Liver (tissue), 9 donors: ENCODE results near the gene CAPRIN1. TPM values are rescaled to one million over a fixed set of nuclear protein-coding genes. Genes with fewer than 3 reads are reported as not detected.

Source experiments
- DNase-seq: peaks from one replicate; pipeline ENCODE4 v3.0.0-alpha.2; 2017; ENCODE audit warnings: low spot score
- H3K27ac ChIP-seq, 2 donors: one replicate each; pipeline ENCODE4 v1.7.0; 2013; ENCODE audit warnings: inconsistent platforms in 2 of 2, low read length in 2 of 2, control low read depth in 1 of 2, low read depth in 1 of 2, mild to moderate bottlenecking in 1 of 2
- H3K27me3 ChIP-seq, 4 donors: one replicate each; pipeline versions ENCODE4 v1.6.1 to v1.7.0; 2013; ENCODE audit warnings: low read length in 3 of 4, inconsistent platforms in 1 of 4, mild to moderate bottlenecking in 1 of 4, moderate library complexity in 1 of 4; ENCODE audit not compliant: control insufficient read depth in 4 of 4, insufficient read depth in 4 of 4
- H3K36me3 ChIP-seq, 4 donors: one replicate each; pipeline versions ENCODE4 v1.6.1 to v1.7.0; 2013; ENCODE audit warnings: low read length in 3 of 4, mild to moderate bottlenecking in 3 of 4, low read depth in 1 of 4, moderate library complexity in 1 of 4; ENCODE audit not compliant: control insufficient read depth in 4 of 4, insufficient read depth in 3 of 4
- H3K4me1 ChIP-seq, 4 donors: one replicate each; pipeline versions ENCODE4 v1.6.1 to v1.7.0; 2013; ENCODE audit warnings: low read length in 3 of 4, mild to moderate bottlenecking in 3 of 4, moderate library complexity in 1 of 4; ENCODE audit not compliant: control insufficient read depth in 4 of 4, insufficient read depth in 4 of 4
- H3K4me3 ChIP-seq, 3 donors: one replicate each; pipeline versions ENCODE4 v1.6.1 to v1.7.0; 2013; ENCODE audit warnings: low read length in 3 of 3, control low read depth in 1 of 3, low read depth in 1 of 3, mild to moderate bottlenecking in 1 of 3
- H3K9ac ChIP-seq, 2 donors: one replicate each; pipeline ENCODE4 v1.7.0; 2013; ENCODE audit warnings: low read length in 2 of 2, mild to moderate bottlenecking in 2 of 2, moderate library complexity in 2 of 2, control low read depth in 1 of 2, low read depth in 1 of 2
- H3K9me3 ChIP-seq, 4 donors: one replicate each; pipeline versions ENCODE4 v1.6.1 to v1.7.0; 2013; ENCODE audit warnings: low read length in 3 of 4; ENCODE audit not compliant: control insufficient read depth in 4 of 4
- EGR1 ChIP-seq, 2 donors: IDR thresholded peaks; 2 replicates each; pipeline ENCODE4 v1.6.1; 2016 to 2018; ENCODE audit warnings: antibody characterized with exemption in 2 of 2, low read depth in 2 of 2
- FOXA2 ChIP-seq: IDR thresholded peaks from 2 replicates; pipeline ENCODE4 v1.6.1; 2016; ENCODE audit warnings: antibody characterized with exemption
- GABPA ChIP-seq, 2 donors: IDR thresholded peaks in 1 of 2; conservative IDR thresholded peaks in 1 of 2; 2 replicates each; pipeline ENCODE4 v1.6.1; 2016; ENCODE audit warnings: antibody characterized with exemption in 2 of 2, mild to moderate bottlenecking in 1 of 2, moderate library complexity in 1 of 2
- HNF4A ChIP-seq, 2 donors: conservative IDR thresholded peaks; 2 replicates each; pipeline ENCODE4 v1.6.1; 2016; ENCODE audit warnings: antibody characterized with exemption in 2 of 2, mild to moderate bottlenecking in 2 of 2
- HNF4G ChIP-seq: IDR thresholded peaks from 2 replicates; pipeline ENCODE4 v1.6.1; 2016; ENCODE audit warnings: antibody characterized with exemption
- JUND ChIP-seq, 2 donors: IDR thresholded peaks; 2 replicates each; pipeline ENCODE4 v1.6.1; 2016; ENCODE audit warnings: antibody characterized with exemption in 2 of 2
- MAX ChIP-seq: IDR thresholded peaks from 2 replicates; pipeline ENCODE4 v1.6.1; 2016; ENCODE audit warnings: antibody characterized with exemption
- NR2F2 ChIP-seq: IDR thresholded peaks from 2 replicates; pipeline ENCODE4 v1.6.1; 2016; ENCODE audit warnings: antibody characterized with exemption
- RAD21 ChIP-seq, 2 donors: IDR thresholded peaks; 2 replicates each; pipeline ENCODE4 v1.6.1; 2016; ENCODE audit warnings: antibody characterized with exemption in 2 of 2, mild to moderate bottlenecking in 2 of 2
- REST ChIP-seq: IDR thresholded peaks from 2 replicates; pipeline ENCODE4 v1.6.1; 2016; ENCODE audit warnings: antibody characterized with exemption, mild to moderate bottlenecking
- RXRA ChIP-seq, 2 donors: IDR thresholded peaks; 2 replicates each; pipeline ENCODE4 v1.6.1; 2017 to 2018; ENCODE audit warnings: antibody characterized with exemption in 2 of 2, mild to moderate bottlenecking in 1 of 2
- SP1 ChIP-seq: IDR thresholded peaks from 2 replicates; pipeline ENCODE4 v1.6.1; 2018; ENCODE audit warnings: antibody characterized with exemption, mild to moderate bottlenecking
- TAF1 ChIP-seq: conservative IDR thresholded peaks from 2 replicates; pipeline ENCODE4 v1.6.1; 2016; ENCODE audit warnings: antibody characterized with exemption, mild to moderate bottlenecking
- YY1 ChIP-seq: IDR thresholded peaks from 2 replicates; pipeline ENCODE4 v1.6.1; 2016; ENCODE audit warnings: antibody characterized with exemption, mild to moderate bottlenecking
- WGBS: extraction: QIAGEN DNeasy Blood & Tissue Kit; methylation state at CpG from one replicate; pipeline ENCODE4 v1.1.7; 2013; 5-methylcytosine and 5-hydroxymethylcytosine counted together
- polyA plus RNA-seq, 2 donors: library from polyadenylated mRNA; stranded (reverse) in 1 of 2; unstranded in 1 of 2; fragments of 200-250 nt in 1 of 2; fragments of >200 nt in 1 of 2; fragmentation: Nextera tagmentation in 1 of 2; extraction: Ambion mirVana in 1 of 2; gene quantifications; one replicate each; pipeline versions ENCODE4 v1.2.1 to v1.2.3, GENCODE V29; 2013 to 2015
- total RNA-seq, 2 donors: library from RNA; depleted of rRNA; stranded (reverse); fragments of >200 nt; gene quantifications; one replicate each; pipeline ENCODE4 v1.2.3, GENCODE V29; 2014
- TF ChIP-seq, protein P1 (sequence below): IDR thresholded peaks from 2 replicates; pipeline ENCODE4 v1.6.1; 2016; ENCODE audit warnings: antibody characterized with exemption
- TF ChIP-seq, protein P2 (sequence below): IDR thresholded peaks from 2 replicates; pipeline ENCODE4 v1.6.1; 2016; ENCODE audit warnings: antibody characterized with exemption
- TF ChIP-seq, protein P3 (sequence below): fragments of 150-350 bp; IDR thresholded peaks from 2 replicates; pipeline ENCODE4 v1.5.1; 2017; ENCODE audit warnings: improper control_type of control experiment, low read depth, low read length; ENCODE audit not compliant: missing input control
- donor health status: healthy.
- donor health status: healthy.
- donor health status: healthy.
- donor health status: healthy.
- donor health status: healthy.

The CAPRIN1 gene
- total and polyA plus RNA-seq, 4 donors = 19.5 to 112 (median 56.5) TPM

DNA sequence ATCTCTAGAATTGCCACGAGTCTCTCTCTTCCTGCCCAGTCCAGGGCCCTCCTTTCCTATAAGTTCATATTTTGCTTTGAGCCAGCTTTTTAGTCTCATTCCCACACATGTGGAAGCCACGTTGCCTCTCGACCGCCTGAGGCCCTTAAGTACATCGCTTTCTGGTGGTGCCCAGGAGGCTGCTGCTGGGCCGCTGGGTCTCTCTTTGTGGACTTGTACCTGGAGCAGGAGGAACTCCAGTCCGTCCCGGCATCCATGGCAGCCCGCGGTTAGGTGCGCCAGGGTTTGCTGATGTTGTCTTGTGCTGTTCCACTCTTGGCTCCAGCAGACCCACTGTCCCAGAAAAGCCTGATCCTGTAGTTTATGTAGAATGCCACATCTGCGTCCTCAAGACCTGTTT lies 94.9 kb downstream of the CAPRIN1 start:
- 95% methylated on average over 12 of the region's 12 CpGs for WGBS
- TF ChIP-seq, protein P1, sequence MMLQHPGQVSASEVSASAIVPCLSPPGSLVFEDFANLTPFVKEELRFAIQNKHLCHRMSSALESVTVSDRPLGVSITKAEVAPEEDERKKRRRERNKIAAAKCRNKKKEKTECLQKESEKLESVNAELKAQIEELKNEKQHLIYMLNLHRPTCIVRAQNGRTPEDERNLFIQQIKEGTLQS = no peak
- no peak for TF ChIP-seq SP1
- TF ChIP-seq, protein P2, sequence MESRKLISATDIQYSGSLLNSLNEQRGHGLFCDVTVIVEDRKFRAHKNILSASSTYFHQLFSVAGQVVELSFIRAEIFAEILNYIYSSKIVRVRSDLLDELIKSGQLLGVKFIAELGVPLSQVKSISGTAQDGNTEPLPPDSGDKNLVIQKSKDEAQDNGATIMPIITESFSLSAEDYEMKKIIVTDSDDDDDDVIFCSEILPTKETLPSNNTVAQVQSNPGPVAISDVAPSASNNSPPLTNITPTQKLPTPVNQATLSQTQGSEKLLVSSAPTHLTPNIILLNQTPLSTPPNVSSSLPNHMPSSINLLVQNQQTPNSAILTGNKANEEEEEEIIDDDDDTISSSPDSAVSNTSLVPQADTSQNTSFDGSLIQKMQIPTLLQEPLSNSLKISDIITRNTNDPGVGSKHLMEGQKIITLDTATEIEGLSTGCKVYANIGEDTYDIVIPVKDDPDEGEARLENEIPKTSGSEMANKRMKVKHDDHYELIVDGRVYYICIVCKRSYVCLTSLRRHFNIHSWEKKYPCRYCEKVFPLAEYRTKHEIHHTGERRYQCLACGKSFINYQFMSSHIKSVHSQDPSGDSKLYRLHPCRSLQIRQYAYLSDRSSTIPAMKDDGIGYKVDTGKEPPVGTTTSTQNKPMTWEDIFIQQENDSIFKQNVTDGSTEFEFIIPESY = no peak
- no peak for TF ChIP-seq HNF4A (conservative IDR thresholded peaks at IDR 0.05)
- no peak for TF ChIP-seq HNF4G
- no peak for TF ChIP-seq RXRA (IDR thresholded peaks at IDR 0.05)
- no peak for TF ChIP-seq YY1
- no peak for TF ChIP-seq JUND (IDR thresholded peaks at IDR 0.05)
- TF ChIP-seq FOXA2 = no peak
- no peak for TF ChIP-seq MAX
- TF ChIP-seq NR2F2 = no peak
- TF ChIP-seq GABPA (IDR thresholded peaks at IDR 0.05 in 1 of 2, conservative IDR thresholded peaks at IDR 0.05 in 1 of 2) = no peak
- no peak for TF ChIP-seq REST
- no peak for TF ChIP-seq EGR1 (IDR thresholded peaks at IDR 0.05; ENCODE audit: low read depth in 2 of 2)
- TF ChIP-seq RAD21 (IDR thresholded peaks at IDR 0.05) = no peak
- TF ChIP-seq TAF1 = no peak
- TF ChIP-seq, protein P3, sequence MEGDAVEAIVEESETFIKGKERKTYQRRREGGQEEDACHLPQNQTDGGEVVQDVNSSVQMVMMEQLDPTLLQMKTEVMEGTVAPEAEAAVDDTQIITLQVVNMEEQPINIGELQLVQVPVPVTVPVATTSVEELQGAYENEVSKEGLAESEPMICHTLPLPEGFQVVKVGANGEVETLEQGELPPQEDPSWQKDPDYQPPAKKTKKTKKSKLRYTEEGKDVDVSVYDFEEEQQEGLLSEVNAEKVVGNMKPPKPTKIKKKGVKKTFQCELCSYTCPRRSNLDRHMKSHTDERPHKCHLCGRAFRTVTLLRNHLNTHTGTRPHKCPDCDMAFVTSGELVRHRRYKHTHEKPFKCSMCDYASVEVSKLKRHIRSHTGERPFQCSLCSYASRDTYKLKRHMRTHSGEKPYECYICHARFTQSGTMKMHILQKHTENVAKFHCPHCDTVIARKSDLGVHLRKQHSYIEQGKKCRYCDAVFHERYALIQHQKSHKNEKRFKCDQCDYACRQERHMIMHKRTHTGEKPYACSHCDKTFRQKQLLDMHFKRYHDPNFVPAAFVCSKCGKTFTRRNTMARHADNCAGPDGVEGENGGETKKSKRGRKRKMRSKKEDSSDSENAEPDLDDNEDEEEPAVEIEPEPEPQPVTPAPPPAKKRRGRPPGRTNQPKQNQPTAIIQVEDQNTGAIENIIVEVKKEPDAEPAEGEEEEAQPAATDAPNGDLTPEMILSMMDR = no peak
- Histone ChIP-seq H3K27me3 (no peaks in the 10 kb centered on the region), H3K4me1 (no peaks in the 10 kb centered on the region), H3K9me3 (no peaks in the 10 kb centered on the region), H3K36me3 (peaks cover 4 to 80% (median 56%) of the 10 kb centered on the region in 4 donors), H3K9ac (no peak overlapping the region), H3K4me3 (no peak overlapping the region), H3K27ac (no peak overlapping the region)
- no peak for DNase-seq

- Histone ChIP-seq H3K9me3 (no peaks in the 10 kb centered on the region), H3K9ac (no peak overlapping the region), H3K4me1 (no peaks in the 10 kb centered on the region), H3K36me3 (peaks cover 4 to 80% (median 54%) of the 10 kb centered on the region in 4 donors), H3K27me3 (no peaks in the 10 kb centered on the region), H3K27ac (no peak overlapping the region), H3K4me3 (no peak overlapping the region)
- 90% methylated on average over 5 of the region's 5 CpGs for WGBS
- DNase-seq = no peak
- TF ChIP-seq, protein P2 = no peak
- TF ChIP-seq, protein P3 = no peak
- no peak for TF ChIP-seq GABPA (IDR thresholded peaks at IDR 0.05 in 1 of 2, conservative IDR thresholded peaks at IDR 0.05 in 1 of 2)
Observed at GRCh38 chr11:34146866-34147265, 95.3 kb downstream of the CAPRIN1 start.
